Activated CD8-positive, alpha-beta memory T cell treated with anti-CD3 and anti-CD28 coated beads, Interleukin-2, amount 50 U/mL, for 1 hour (primary cell): ENCODE measurements around the gene ANKRD53.

Experiments used
- DNase-seq: peaks from one replicate; pipeline ENCODE4 v3.0.0-alpha.2; 2020; ENCODE audit errors: extremely low read depth

Gene ANKRD53

DNA sequence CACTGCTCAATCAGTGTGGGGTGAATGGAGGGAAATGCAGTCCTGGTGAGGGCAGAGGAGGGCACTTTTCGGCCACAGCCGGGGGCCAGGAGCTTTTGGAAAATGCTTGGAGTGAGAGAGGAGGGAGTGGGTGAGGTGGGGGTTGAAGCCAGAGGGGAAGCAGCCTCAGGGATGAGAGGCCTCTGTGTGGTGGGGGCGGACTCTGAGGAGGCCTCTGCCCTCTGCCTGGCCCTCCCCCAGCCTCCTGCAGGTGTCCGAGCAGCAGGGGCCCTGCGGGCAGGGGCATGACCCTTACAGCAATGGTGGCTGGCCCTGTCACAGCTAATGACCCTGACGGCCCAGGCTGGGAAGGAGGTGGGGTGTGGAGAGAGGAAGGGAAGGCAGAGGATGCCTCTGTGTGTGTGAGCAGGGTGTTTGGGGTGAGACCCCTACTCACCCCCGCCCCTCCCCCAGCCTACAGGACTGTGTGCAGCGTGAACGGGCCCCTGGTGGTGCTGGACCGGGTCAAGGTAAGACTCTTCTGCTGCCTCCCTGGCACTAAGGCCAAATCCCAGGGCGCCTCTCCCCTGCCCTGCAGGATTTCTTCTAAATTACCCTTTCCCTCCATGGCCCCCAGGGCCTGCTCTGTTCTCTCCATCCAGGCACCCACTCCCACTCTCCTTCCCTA is 35.1 kb upstream of the ANKRD53 start:
- DNase-seq: no peak

DNA sequence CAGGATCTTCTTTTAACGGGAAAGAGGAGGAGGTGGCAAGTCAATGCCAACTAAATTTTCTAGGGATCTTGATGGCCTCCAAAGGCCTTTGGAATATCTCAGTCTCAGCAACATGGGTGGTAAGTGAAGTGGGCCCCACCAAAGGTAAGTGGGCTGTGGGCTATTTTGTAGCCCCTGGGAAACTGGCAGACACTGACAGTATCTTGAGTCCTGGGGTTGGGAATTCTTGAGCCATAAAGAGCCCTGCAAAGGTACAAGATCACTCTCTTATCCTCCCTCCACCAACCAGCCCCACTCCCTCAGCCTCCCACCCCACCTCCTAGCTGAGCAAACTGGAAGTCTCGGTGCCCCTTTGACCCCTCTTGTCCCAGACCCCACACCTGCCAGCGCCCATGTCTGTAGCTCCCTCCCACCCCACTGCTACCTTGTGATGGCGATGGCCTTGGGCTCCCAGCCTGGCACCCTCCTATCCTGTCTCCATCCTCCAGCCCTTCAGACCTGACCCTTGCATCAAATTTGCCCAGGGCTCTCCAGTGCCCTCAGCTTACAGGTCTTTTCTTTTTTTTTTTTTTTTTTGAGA is 34.2 kb upstream of the ANKRD53 start:
- no peak for DNase-seq

- no peak for DNase-seq
Measured at GRCh38 chr2:70946832-70947442, 31.5 kb upstream of the ANKRD53 start.

DNA sequence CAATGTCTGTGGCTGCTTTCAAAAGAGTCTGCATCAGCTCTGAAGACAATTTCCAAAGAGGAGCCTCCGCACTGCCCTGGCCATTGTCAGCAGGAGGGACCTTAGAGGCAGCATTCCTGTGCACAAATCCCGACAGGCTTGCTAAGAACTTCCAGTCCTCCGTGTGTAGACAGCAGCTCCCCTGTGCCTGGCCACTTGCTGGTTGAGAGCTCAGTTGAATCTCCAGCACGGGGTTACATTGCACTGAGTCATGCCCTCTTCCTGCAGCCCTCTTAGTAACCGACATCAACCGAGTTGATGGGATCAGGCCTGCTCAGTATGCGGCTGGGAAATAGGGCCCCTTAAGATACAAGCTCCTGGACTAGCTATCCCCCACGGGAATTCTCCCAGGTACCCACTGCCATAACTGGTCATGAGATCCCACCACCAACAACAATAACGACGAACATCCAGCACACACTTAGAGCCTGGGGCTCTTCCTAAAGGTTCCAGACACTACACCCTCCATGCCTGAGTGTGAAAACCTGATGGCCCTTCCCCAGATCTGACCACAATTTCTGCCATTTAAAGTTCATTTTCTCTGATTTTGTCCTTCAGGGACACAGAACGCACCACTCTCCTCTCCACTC is 30.8 kb upstream of the ANKRD53 start:
- DNase-seq: no peak

DNA sequence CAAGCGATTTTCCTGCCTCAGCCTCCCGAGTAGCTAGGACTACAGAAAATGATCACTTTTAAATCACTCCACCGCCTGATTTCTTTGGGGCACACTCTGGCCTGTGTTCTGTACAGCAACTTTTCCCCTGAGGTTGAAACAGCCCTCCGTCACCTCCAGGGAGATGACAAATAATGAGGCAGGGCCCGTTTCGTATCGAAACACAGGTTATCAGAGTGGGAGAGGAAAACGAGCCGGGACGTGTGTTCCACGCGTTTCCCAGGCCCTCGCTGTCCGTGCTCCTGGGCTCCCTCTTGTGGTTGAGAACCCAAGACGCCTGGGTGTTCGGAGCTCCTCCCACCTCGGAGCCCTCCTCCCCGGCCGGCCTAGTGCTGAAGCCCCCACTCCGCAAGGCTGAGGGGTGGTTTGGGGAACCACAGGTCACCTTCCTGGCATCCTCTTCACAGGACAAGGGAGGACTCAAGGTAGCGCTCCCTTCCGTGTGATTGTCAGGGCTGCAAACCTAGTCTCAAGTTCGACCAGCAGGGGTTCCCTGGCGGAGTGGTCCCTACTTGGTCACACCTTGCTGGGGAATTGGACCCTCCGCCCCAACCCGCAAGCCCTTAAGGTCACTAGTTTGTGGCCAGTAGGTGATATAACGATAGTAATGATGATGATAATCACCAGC is 30.0 kb upstream of the ANKRD53 start:
- peak; percentile 40 for DNase-seq

DNA sequence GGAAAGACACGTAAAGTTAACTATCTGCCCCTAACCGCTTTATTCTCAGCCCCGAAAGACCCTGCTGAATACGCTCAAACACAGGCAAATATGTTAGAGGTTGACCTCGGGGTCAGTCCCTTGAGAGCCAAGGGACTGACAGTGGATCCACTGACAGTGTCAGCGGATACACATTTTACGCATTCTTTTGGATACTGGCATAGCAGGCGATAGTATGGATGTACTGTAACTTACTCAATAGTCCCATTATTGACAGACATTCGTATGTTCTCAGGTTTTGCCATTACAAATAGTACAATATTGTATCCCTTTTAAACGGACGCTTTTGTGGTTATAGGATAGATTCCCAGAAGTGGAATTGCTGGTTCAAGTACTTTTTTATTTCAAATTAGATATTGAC is 29.3 kb upstream of the ANKRD53 start:
- DNase-seq: no peak

GRCh38 chr2:70954886-70955285 is 23.5 kb upstream of the ANKRD53 start:
- no peak for DNase-seq

DNA sequence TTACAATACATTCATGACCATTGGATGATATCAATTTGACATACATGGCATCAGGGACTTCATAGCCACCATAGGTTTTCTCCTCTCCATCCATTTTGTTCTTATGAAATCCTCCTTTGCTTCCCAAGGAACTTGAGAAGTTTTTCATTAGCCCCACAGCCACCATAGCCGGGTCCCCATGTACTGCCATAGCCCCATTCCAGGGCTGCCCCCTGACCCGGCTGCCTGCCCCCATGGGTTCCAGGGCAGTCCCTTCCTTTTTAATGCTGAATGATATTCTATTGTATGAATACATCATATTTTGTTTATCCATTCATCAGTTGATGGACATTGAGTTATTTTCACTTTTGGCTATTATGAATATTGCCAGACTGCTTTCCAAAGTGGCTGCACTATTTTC is 22.3 kb upstream of the ANKRD53 start:
- DNase-seq: no peak

- no peak for DNase-seq
Measured at GRCh38 chr2:70957798-70958197, 20.6 kb upstream of the ANKRD53 start.

DNA sequence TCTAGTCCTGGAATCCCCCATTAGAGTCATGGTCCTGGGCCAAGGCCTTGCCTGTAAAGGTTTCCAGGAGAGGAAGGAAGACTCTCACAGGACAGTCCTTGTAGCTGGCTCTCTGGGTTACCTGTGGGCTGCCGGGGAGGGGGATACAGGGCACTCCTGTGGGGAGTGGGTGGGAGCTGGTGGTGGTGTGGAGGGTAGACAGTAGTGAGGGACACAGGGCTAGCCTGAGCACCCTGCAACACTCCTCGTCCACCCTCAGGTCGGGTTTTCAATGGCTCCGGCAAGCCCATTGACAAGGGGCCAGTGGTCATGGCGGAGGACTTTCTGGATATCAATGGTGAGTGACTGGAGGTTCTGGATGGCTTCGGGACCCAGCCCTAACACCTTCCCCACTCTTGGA is 19.7 kb upstream of the ANKRD53 start:
- no peak for DNase-seq

DNA sequence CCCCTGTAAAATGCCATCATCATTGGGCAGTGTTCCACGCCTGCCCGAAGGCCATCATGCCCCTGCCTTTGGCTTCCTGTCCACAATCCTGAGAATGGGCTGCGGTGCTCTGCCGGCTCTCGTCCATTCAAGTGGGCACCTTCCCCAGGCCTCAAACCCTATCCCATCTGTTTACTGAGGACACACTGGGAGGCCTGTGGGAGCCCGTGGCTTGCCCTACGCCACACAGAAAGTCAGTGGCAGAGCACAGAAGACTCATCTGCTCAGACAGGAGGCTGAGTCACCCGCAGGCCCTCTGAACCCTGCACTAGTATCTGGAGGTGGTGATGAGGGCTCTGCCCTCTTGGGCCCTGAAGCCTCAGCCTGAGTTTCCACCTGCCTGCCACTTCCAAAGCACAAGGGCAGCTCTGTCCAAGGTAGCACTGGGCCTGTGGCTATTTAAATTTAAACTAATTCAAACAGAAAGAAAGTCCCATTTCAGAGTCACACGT is 19.1 kb upstream of the ANKRD53 start:
- no peak for DNase-seq

DNA sequence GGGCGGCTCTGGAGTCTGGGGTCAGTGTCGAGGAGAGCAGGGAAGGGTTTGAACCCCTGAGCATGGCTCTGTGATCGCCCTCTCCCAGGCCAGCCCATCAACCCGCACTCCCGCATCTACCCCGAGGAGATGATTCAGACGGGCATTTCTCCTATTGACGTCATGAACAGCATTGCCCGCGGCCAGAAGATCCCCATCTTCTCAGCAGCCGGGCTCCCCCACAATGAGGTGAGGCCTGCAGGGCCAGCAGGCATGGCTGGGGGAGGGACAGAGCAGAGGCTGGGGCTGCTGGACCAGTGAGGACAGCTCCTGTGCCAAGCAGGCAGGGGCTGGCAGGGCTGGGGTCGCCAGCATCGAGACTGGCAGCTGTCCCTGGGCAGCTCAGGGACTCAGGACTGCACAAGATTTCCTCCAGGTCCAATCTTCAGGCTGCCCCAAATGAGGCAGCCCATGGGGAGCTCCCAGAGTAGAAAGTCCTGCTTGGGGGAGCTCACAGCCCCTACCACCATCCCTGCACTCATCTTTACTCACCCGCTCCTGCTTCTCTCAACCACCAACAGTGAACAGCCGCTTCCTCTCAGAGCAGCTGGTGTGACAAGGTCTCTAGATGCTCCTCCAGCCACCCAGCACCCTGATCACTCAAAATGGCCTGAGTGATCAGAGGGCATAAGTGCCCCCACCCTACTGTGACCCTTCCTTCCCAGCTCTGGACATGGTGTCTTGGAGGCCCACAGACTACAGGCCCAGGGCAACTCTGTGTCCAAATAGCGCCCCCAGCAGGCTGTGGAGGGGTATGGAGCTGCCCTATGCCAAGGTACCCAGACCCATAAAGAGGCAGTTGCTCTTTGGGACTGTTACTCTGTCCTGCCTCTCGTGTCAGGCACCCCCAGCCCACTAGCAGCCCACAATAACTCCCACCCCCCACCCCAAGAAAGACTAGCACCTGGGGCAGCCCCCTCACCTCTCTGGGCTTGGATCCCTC is 18.3 kb upstream of the ANKRD53 start:
- DNase-seq: no peak

- DNase-seq: no peak
Measured at GRCh38 chr2:70960833-70961647, 17.4 kb upstream of the ANKRD53 start.

GRCh38 chr2:70961648-70961994 is 16.8 kb upstream of the ANKRD53 start:
- DNase-seq: no peak

- DNase-seq: no peak
Measured at GRCh38 chr2:70962211-70962884, 16.1 kb upstream of the ANKRD53 start.

- DNase-seq: no peak
Measured at GRCh38 chr2:70962885-70963878, 15.2 kb upstream of the ANKRD53 start.

- DNase-seq: no peak
Measured at GRCh38 chr2:70964133-70964532, 14.3 kb upstream of the ANKRD53 start.

GRCh38 chr2:70964596-70965386 is 13.6 kb upstream of the ANKRD53 start:
- peak; percentile 51 for DNase-seq
